Tibial nerve (tissue), 3 donors: ENCODE measurements around the gene STAMBPL1.

Source experiments
- POLR2A ChIP-seq, 2 donors: fragments of 450-650 bp; IDR thresholded peaks; one replicate each; pipeline ENCODE4 v1.6.1; 2017; ENCODE audit warnings: antibody characterized with exemption in 2 of 2, mild to moderate bottlenecking in 2 of 2, moderate library complexity in 2 of 2
- TF ChIP-seq, protein P1 (sequence below), 5 experiments: fragments of 200-600 bp in 3 of 5; fragments of 450-650 bp in 2 of 5; sonication (generic) in 3 of 5; IDR thresholded peaks; one replicate each; pipeline ENCODE4 v1.5.1; 2016 to 2019; ENCODE audit warnings: antibody characterized with exemption in 5 of 5, mild to moderate bottlenecking in 3 of 5, moderate library complexity in 2 of 5

DNA sequence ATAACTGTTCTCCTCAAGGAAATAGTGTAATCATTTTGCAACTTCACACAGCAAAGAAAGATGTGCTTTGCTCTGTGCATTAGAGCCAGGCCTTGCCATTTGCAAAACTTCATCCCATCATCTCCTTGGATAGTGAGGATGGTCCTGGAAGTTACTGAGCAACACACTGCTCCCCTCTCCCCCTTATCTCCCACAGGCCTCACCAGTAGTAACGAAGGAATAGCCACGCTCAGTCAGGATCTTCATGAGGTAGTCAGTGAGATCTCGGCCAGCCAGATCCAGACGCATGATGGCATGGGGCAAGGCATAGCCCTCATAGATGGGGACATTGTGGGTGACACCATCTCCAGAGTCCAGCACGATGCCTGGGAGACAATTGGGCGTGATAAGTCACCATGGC, 61.0 kb downstream of the STAMBPL1 start:
- TF ChIP-seq POLR2A (IDR thresholded peaks at IDR 0.05), result no peak
- TF ChIP-seq, protein P1, sequence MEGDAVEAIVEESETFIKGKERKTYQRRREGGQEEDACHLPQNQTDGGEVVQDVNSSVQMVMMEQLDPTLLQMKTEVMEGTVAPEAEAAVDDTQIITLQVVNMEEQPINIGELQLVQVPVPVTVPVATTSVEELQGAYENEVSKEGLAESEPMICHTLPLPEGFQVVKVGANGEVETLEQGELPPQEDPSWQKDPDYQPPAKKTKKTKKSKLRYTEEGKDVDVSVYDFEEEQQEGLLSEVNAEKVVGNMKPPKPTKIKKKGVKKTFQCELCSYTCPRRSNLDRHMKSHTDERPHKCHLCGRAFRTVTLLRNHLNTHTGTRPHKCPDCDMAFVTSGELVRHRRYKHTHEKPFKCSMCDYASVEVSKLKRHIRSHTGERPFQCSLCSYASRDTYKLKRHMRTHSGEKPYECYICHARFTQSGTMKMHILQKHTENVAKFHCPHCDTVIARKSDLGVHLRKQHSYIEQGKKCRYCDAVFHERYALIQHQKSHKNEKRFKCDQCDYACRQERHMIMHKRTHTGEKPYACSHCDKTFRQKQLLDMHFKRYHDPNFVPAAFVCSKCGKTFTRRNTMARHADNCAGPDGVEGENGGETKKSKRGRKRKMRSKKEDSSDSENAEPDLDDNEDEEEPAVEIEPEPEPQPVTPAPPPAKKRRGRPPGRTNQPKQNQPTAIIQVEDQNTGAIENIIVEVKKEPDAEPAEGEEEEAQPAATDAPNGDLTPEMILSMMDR (IDR thresholded peaks at IDR 0.05), result no peak
